CD8-positive, alpha-beta memory T cell (primary cell): ENCODE data around the gene RDH13. TPM values are rescaled to one million over a fixed set of nuclear protein-coding genes. Genes with fewer than 3 reads are reported as not detected.
A peak's percentile ranks its signal among the peaks of the same experiment; 100 is the strongest.

ENCODE experiments used
- CTCF ChIA-PET: fragments of 350-600 bp; sonication (Branson Sonifier 250); formaldehyde crosslinking; loops from one replicate; lab custom pipeline; 2021; ENCODE audit warnings: antibody characterized with exemption; lab: Charles Lee
- POLR2A ChIA-PET: fragments of 350-600 bp; sonication (Branson Sonifier 250); formaldehyde crosslinking; loops from one replicate; lab custom pipeline; 2021; ENCODE audit warnings: antibody characterized with exemption; lab: Charles Lee
- DNase-seq, 5 donors: peaks; one replicate each; pipeline versions ENCODE4 v3.0.0 to v3.0.0-alpha.2; 2020 to 2022; ENCODE audit warnings: mixed read lengths in 1 of 5
- H3K27ac ChIP-seq: one replicate; pipeline ENCODE4 v1.7.0; 2013; ENCODE audit warnings: low read depth, mild to moderate bottlenecking, low read length, moderate library complexity
- H3K27me3 ChIP-seq: 2 replicates; pipeline ENCODE4 v1.7.0; 2013; ENCODE audit warnings: low read length, mild to moderate bottlenecking; ENCODE audit not compliant: insufficient read depth, poor library complexity, severe bottlenecking
- H3K36me3 ChIP-seq: 2 replicates; pipeline ENCODE4 v1.7.0; 2013; ENCODE audit warnings: mild to moderate bottlenecking, low read length, moderate library complexity; ENCODE audit not compliant: insufficient read depth
- H3K4me1 ChIP-seq: 2 replicates; pipeline ENCODE4 v1.7.0; 2013; ENCODE audit warnings: mild to moderate bottlenecking, low read length, moderate library complexity; ENCODE audit not compliant: insufficient read depth
- H3K4me3 ChIP-seq: 2 replicates; pipeline ENCODE4 v1.7.0; 2013; ENCODE audit warnings: mild to moderate bottlenecking, low read length
- H3K9me3 ChIP-seq: 2 replicates; pipeline ENCODE4 v1.7.0; 2013; ENCODE audit warnings: mild to moderate bottlenecking, low read length
- H3K27ac Mint-ChIP-seq, 8 donors: one replicate each; pipeline ENCODE4 v1.8.0; 2020 to 2021; ENCODE audit warnings: mixed read lengths in 8 of 8, mild to moderate bottlenecking in 6 of 8, inconsistent platforms in 3 of 8, moderate library complexity in 3 of 8
- H3K27me3 Mint-ChIP-seq, 2 donors: one replicate each; pipeline ENCODE4 v1.8.0; 2020 to 2021; ENCODE audit warnings: mixed read lengths in 2 of 2, mild to moderate bottlenecking in 1 of 2, moderate library complexity in 1 of 2
- H3K36me3 Mint-ChIP-seq, 3 donors: one replicate each; pipeline ENCODE4 v1.8.0; 2020 to 2021; ENCODE audit warnings: mixed read lengths in 3 of 3, inconsistent platforms in 1 of 3, mild to moderate bottlenecking in 1 of 3
- H3K4me1 Mint-ChIP-seq, 3 donors: one replicate each; pipeline ENCODE4 v1.8.0; 2020 to 2021; ENCODE audit warnings: mixed read lengths in 3 of 3, inconsistent platforms in 1 of 3, mild to moderate bottlenecking in 1 of 3
- H3K4me3 Mint-ChIP-seq, 7 donors: one replicate each; pipeline ENCODE4 v1.8.0; 2020 to 2021; ENCODE audit warnings: mixed read lengths in 7 of 7, mild to moderate bottlenecking in 6 of 7, moderate library complexity in 4 of 7, inconsistent platforms in 2 of 7
- H3K9me3 Mint-ChIP-seq, 5 donors: one replicate each; pipeline ENCODE4 v1.8.0; 2020 to 2022; ENCODE audit warnings: mixed read lengths in 5 of 5, mild to moderate bottlenecking in 3 of 5, moderate library complexity in 2 of 5, inconsistent platforms in 1 of 5
- polyA plus RNA-seq: library from polyadenylated mRNA; unstranded; fragments of 300-500 nt; fragmentation: Illumina TruSeq; gene quantifications from one replicate; pipeline ENCODE4 v1.2.3, GENCODE V29; 2021
- total RNA-seq, 2 experiments: library from RNA; stranded (reverse); gene quantifications; one replicate each; pipeline ENCODE4 v1.2.3, GENCODE V29; 2021

The RDH13 gene
- total and polyA plus RNA-seq, 3 experiments from 2014 or later: 15.8 to 22.2 (median 21.4) TPM

GRCh38 chr19:55095260-55096060, 32.5 kb upstream of the RDH13 start:
- POLR2A ChIA-PET: no interaction called here
- Mint-ChIP-seq H3K4me1 (peaks cover 0 to 2% (median 0%) of the 10 kb centered on the region in 3 donors), H3K36me3 (peaks cover 2 to 39% (median 3%) of the 10 kb centered on the region in 3 donors), H3K27me3 (peaks cover 0 to 3% of the 10 kb centered on the region in 2 donors), H3K4me3 (no peak overlapping the region), H3K9me3 (no peaks in the 10 kb centered on the region), H3K27ac (no peak overlapping the region)
- Histone ChIP-seq H3K27me3 (no peaks in the 10 kb centered on the region), H3K4me1 (no peaks in the 10 kb centered on the region), H3K4me3 (no peak overlapping the region), H3K36me3 (peaks cover 8% of the 10 kb centered on the region), H3K27ac (no peak overlapping the region), H3K9me3 (no peaks in the 10 kb centered on the region)
- CTCF ChIA-PET: no interaction called here
- peak in 1 of 5 donors; percentile 33 for DNase-seq

GRCh38 chr19:55094456-55095259, 31.7 kb upstream of the RDH13 start:
- peaks cover under 1 to 2% (median under 1%) of the 10 kb centered on the region in 3 donors for H3K4me1 Mint-ChIP-seq
- Histone ChIP-seq H3K36me3 (peaks cover 7% of the 10 kb centered on the region), H3K27ac (no peak overlapping the region), H3K4me1 (no peaks in the 10 kb centered on the region), H3K9me3 (no peaks in the 10 kb centered on the region), H3K27me3 (no peaks in the 10 kb centered on the region), H3K4me3 (no peak overlapping the region)
- peaks cover 3 to 4% of the 10 kb centered on the region in 2 donors for H3K27me3 Mint-ChIP-seq
- no peak overlapping the region for H3K4me3 Mint-ChIP-seq
- H3K27ac Mint-ChIP-seq: no peak overlapping the region
- H3K36me3 Mint-ChIP-seq: peaks cover 3 to 37% (median 4%) of the 10 kb centered on the region in 3 donors
- no peaks in the 10 kb centered on the region for H3K9me3 Mint-ChIP-seq
- ChIA-PET CTCF (no interaction called here), POLR2A (interaction anchor here (0.6 kb wide), 1 partner anchor 96 kb away, joined by 5 read pairs; no protein-coding TSS in a partner anchor)
- peak in 1 of 5 donors; percentile 42 for DNase-seq

- peaks cover 6 to 25% (median 7%) of the 10 kb centered on the region in 3 donors for H3K36me3 Mint-ChIP-seq
- peaks cover 0 to 3% (median 0%) of the 10 kb centered on the region in 5 donors for H3K9me3 Mint-ChIP-seq
- no peak overlapping the region for H3K27ac ChIP-seq
- peaks cover 8 to 20% (median 16%) of the 10 kb centered on the region in 3 donors for H3K4me1 Mint-ChIP-seq
- H3K27me3 Mint-ChIP-seq: peaks cover 20 to 23% of the 10 kb centered on the region in 2 donors
- ChIA-PET POLR2A (no interaction called here), CTCF (no interaction called here)
- DNase-seq: peak in 1 of 5 donors; percentile 30
- no peak overlapping the region for H3K27ac Mint-ChIP-seq
- H3K4me1 ChIP-seq: peaks cover 9% of the 10 kb centered on the region
- H3K9me3 ChIP-seq: no peaks in the 10 kb centered on the region
- no peak overlapping the region for H3K4me3 Mint-ChIP-seq
- H3K27me3 ChIP-seq: peaks cover 6% of the 10 kb centered on the region
- H3K36me3 ChIP-seq: no peaks in the 10 kb centered on the region
- H3K4me3 ChIP-seq: no peak overlapping the region
Observed at GRCh38 chr19:55092423-55093318, 29.7 kb upstream of the RDH13 start.

- peaks cover 12 to 28% (median 21%) of the 10 kb centered on the region in 3 donors for H3K4me1 Mint-ChIP-seq
- H3K27me3 ChIP-seq: peaks cover 14% of the 10 kb centered on the region
- peaks cover 6 to 25% (median 7%) of the 10 kb centered on the region in 3 donors for H3K36me3 Mint-ChIP-seq
- H3K9me3 Mint-ChIP-seq: peaks cover 0 to 3% (median 0%) of the 10 kb centered on the region in 5 donors
- no peak overlapping the region for H3K4me3 ChIP-seq
- POLR2A ChIA-PET: no interaction called here
- DNase-seq: peak in 1 of 5 donors; percentile 40
- peaks cover 16% of the 10 kb centered on the region for H3K4me1 ChIP-seq
- H3K27me3 Mint-ChIP-seq: peaks cover 25 to 29% of the 10 kb centered on the region in 2 donors
- H3K9me3 ChIP-seq: no peaks in the 10 kb centered on the region
- CTCF ChIA-PET: no interaction called here
- no peak overlapping the region for H3K27ac ChIP-seq
- no peaks in the 10 kb centered on the region for H3K36me3 ChIP-seq
- no peak overlapping the region for H3K27ac Mint-ChIP-seq
- no peak overlapping the region for H3K4me3 Mint-ChIP-seq
Observed at GRCh38 chr19:55091955-55092354, 29.0 kb upstream of the RDH13 start.

GRCh38 chr19:55091126-55091910, 28.4 kb upstream of the RDH13 start:
- Histone ChIP-seq H3K4me1 (peaks cover 20% of the 10 kb centered on the region), H3K27me3 (peaks cover 16% of the 10 kb centered on the region), H3K36me3 (no peaks in the 10 kb centered on the region), H3K27ac (no peak overlapping the region), H3K9me3 (no peaks in the 10 kb centered on the region), H3K4me3 (no peak overlapping the region)
- Mint-ChIP-seq H3K27me3 (peaks cover 25 to 29% of the 10 kb centered on the region in 2 donors), H3K9me3 (peaks cover 0 to 3% (median 0%) of the 10 kb centered on the region in 5 donors), H3K36me3 (peaks cover 6 to 25% (median 7%) of the 10 kb centered on the region in 3 donors), H3K4me1 (peaks cover 12 to 30% (median 21%) of the 10 kb centered on the region in 3 donors), H3K4me3 (no peak overlapping the region), H3K27ac (no peak overlapping the region)
- DNase-seq: peak in 1 of 5 donors; percentile 45
- ChIA-PET CTCF (no interaction called here), POLR2A (no interaction called here)

GRCh38 chr19:55090564-55090963, 27.6 kb upstream of the RDH13 start:
- Histone ChIP-seq H3K4me1 (peaks cover 20% of the 10 kb centered on the region), H3K27me3 (peaks cover 16% of the 10 kb centered on the region), H3K4me3 (no peak overlapping the region), H3K36me3 (no peaks in the 10 kb centered on the region), H3K9me3 (no peaks in the 10 kb centered on the region), H3K27ac (no peak overlapping the region)
- H3K27me3 Mint-ChIP-seq: peaks cover 30 to 34% of the 10 kb centered on the region in 2 donors
- CTCF ChIA-PET: no interaction called here
- peaks cover 0 to 3% (median 0%) of the 10 kb centered on the region in 5 donors for H3K9me3 Mint-ChIP-seq
- peaks cover 12 to 32% (median 21%) of the 10 kb centered on the region in 3 donors for H3K4me1 Mint-ChIP-seq
- no peak overlapping the region for H3K4me3 Mint-ChIP-seq
- H3K27ac Mint-ChIP-seq: peak overlapping the region in 1 of 8 donors; percentile 81
- POLR2A ChIA-PET: no interaction called here
- no peak for DNase-seq
- peaks cover 6 to 21% (median 7%) of the 10 kb centered on the region in 3 donors for H3K36me3 Mint-ChIP-seq
